ENCODE data around the gene PLSCR5. TPM values are rescaled to one million over a fixed set of nuclear protein-coding genes. Genes with fewer than 3 reads are reported as not detected.

PLSCR5 gene
- total and polyA plus RNA-seq, 9 donors: not detected

GRCh38 chr3:146546366-146546965, 58.7 kb downstream of the PLSCR5 start:
- Histone ChIP-seq H3K27me3 (ENCODE audit: control insufficient read depth, insufficient read depth, low read length) (no peaks in the 10 kb centered on the region), H3K36me3 (ENCODE audit: control insufficient read depth, insufficient read depth, low read length) (no peaks in the 10 kb centered on the region), H3K27ac (ENCODE audit: low read length) (no peak overlapping the region), H3K4me3 (ENCODE audit: low read length) (no peak overlapping the region), H3K4me1 (ENCODE audit: control insufficient read depth, insufficient read depth, low read length) (peaks cover 3% of the 10 kb centered on the region), H3K9me3 (replicated peaks; ENCODE audit: control insufficient read depth, low read depth, low read length) (no peaks in the 10 kb centered on the region)
- no CpG with 5 or more reads among the region's 1 CpG for WGBS (ENCODE audit: insufficient coverage)
- no peak for DNase-seq

GRCh38 chr3:146544929-146545528, 60.1 kb downstream of the PLSCR5 start:
- no peaks in the 10 kb centered on the region for H3K36me3 ChIP-seq (ENCODE audit: control insufficient read depth, insufficient read depth, low read length)
- H3K4me1 ChIP-seq (ENCODE audit: control insufficient read depth, insufficient read depth, low read length): peaks cover 3% of the 10 kb centered on the region
- DNase-seq: no peak
- H3K27me3 ChIP-seq (ENCODE audit: control insufficient read depth, insufficient read depth, low read length): no peaks in the 10 kb centered on the region
- H3K27ac ChIP-seq (ENCODE audit: low read length): peak overlapping the region; percentile 99
- no peaks in the 10 kb centered on the region for H3K9me3 ChIP-seq (replicated peaks; ENCODE audit: control insufficient read depth, low read depth, low read length)
- 100% methylated on average over 1 of the region's 8 CpGs for WGBS (ENCODE audit: insufficient coverage)
- H3K4me3 ChIP-seq (ENCODE audit: low read length): peak overlapping the region; percentile 92

GRCh38 chr3:146544002-146544928, 60.9 kb downstream of the PLSCR5 start, which contains the start of gene PLSCR1:
Gene PLSCR1 (minus strand): TSS chr3:146544607. CDS start chr3:146536552, 8,055 bp downstream.
- H3K9me3 ChIP-seq (replicated peaks; ENCODE audit: control insufficient read depth, low read depth, low read length): no peaks in the 10 kb centered on the region
- H3K4me1 ChIP-seq (ENCODE audit: control insufficient read depth, insufficient read depth, low read length): peaks cover 3% of the 10 kb centered on the region
- H3K4me3 ChIP-seq (ENCODE audit: low read length): peak within 1 kb of the TSS; percentile 92
- peak within 1 kb of the TSS; percentile 99 for H3K27ac ChIP-seq (ENCODE audit: low read length)
- no peaks in the 10 kb centered on the region for H3K27me3 ChIP-seq (ENCODE audit: control insufficient read depth, insufficient read depth, low read length)
- under 1% methylated on average over 29 of the region's 51 CpGs for WGBS (ENCODE audit: insufficient coverage)
- peak; percentile 96 for DNase-seq
- H3K36me3 ChIP-seq (ENCODE audit: control insufficient read depth, insufficient read depth, low read length): peaks cover under 1% of the 10 kb centered on the region

GRCh38 chr3:146543461-146544001, 61.6 kb downstream of the PLSCR5 start:
- WGBS (ENCODE audit: insufficient coverage): 0% methylated on average over 1 of the region's 10 CpGs
- Histone ChIP-seq H3K27ac (ENCODE audit: low read length) (peak overlapping the region; percentile 99), H3K4me1 (ENCODE audit: control insufficient read depth, insufficient read depth, low read length) (peaks cover 3% of the 10 kb centered on the region), H3K4me3 (ENCODE audit: low read length) (peak overlapping the region; percentile 92), H3K27me3 (ENCODE audit: control insufficient read depth, insufficient read depth, low read length) (no peaks in the 10 kb centered on the region), H3K36me3 (ENCODE audit: control insufficient read depth, insufficient read depth, low read length) (peaks cover 3% of the 10 kb centered on the region), H3K9me3 (replicated peaks; ENCODE audit: control insufficient read depth, low read depth, low read length) (no peaks in the 10 kb centered on the region)
- DNase-seq: peak; percentile 81

GRCh38 chr3:146542978-146543377, 62.2 kb downstream of the PLSCR5 start:
- no peak for DNase-seq
- Histone ChIP-seq H3K27ac (ENCODE audit: low read length) (peak overlapping the region; percentile 99), H3K36me3 (ENCODE audit: control insufficient read depth, insufficient read depth, low read length) (peaks cover 3% of the 10 kb centered on the region), H3K27me3 (ENCODE audit: control insufficient read depth, insufficient read depth, low read length) (no peaks in the 10 kb centered on the region), H3K9me3 (replicated peaks; ENCODE audit: control insufficient read depth, low read depth, low read length) (no peaks in the 10 kb centered on the region), H3K4me3 (ENCODE audit: low read length) (peak overlapping the region; percentile 92), H3K4me1 (ENCODE audit: control insufficient read depth, insufficient read depth, low read length) (peaks cover 3% of the 10 kb centered on the region)
- WGBS (ENCODE audit: insufficient coverage): 60% methylated on average over 1 of the region's 2 CpGs

- peak; percentile 33 for DNase-seq
- WGBS (ENCODE audit: insufficient coverage): no CpG with 5 or more reads among the region's 2 CpGs
- H3K27me3 ChIP-seq (ENCODE audit: control insufficient read depth, insufficient read depth, low read length): no peaks in the 10 kb centered on the region
- H3K9me3 ChIP-seq (replicated peaks; ENCODE audit: control insufficient read depth, low read depth, low read length): no peaks in the 10 kb centered on the region
- H3K27ac ChIP-seq (ENCODE audit: low read length): peak overlapping the region; percentile 49
- peaks cover 3% of the 10 kb centered on the region for H3K4me1 ChIP-seq (ENCODE audit: control insufficient read depth, insufficient read depth, low read length)
- peaks cover 7% of the 10 kb centered on the region for H3K36me3 ChIP-seq (ENCODE audit: control insufficient read depth, insufficient read depth, low read length)
- peak overlapping the region; percentile 12 for H3K4me3 ChIP-seq (ENCODE audit: low read length)
Observed at GRCh38 chr3:146542179-146542578, 63.0 kb downstream of the PLSCR5 start.

GRCh38 chr3:146540978-146541377, 64.2 kb downstream of the PLSCR5 start:
- WGBS (ENCODE audit: insufficient coverage): no CpG with 5 or more reads among the region's 1 CpG
- H3K27ac ChIP-seq (ENCODE audit: low read length): no peak overlapping the region
- H3K4me3 ChIP-seq (ENCODE audit: low read length): no peak overlapping the region
- peaks cover 3% of the 10 kb centered on the region for H3K4me1 ChIP-seq (ENCODE audit: control insufficient read depth, insufficient read depth, low read length)
- DNase-seq: no peak
- no peaks in the 10 kb centered on the region for H3K9me3 ChIP-seq (replicated peaks; ENCODE audit: control insufficient read depth, low read depth, low read length)
- H3K27me3 ChIP-seq (ENCODE audit: control insufficient read depth, insufficient read depth, low read length): no peaks in the 10 kb centered on the region
- peaks cover 7% of the 10 kb centered on the region for H3K36me3 ChIP-seq (ENCODE audit: control insufficient read depth, insufficient read depth, low read length)

GRCh38 chr3:146540236-146540635, 64.9 kb downstream of the PLSCR5 start:
- H3K4me3 ChIP-seq (ENCODE audit: low read length): no peak overlapping the region
- H3K27me3 ChIP-seq (ENCODE audit: control insufficient read depth, insufficient read depth, low read length): no peaks in the 10 kb centered on the region
- WGBS (ENCODE audit: insufficient coverage): 17% methylated on average over 1 of the region's 1 CpG
- no peak overlapping the region for H3K27ac ChIP-seq (ENCODE audit: low read length)
- H3K36me3 ChIP-seq (ENCODE audit: control insufficient read depth, insufficient read depth, low read length): peaks cover 7% of the 10 kb centered on the region
- H3K9me3 ChIP-seq (replicated peaks; ENCODE audit: control insufficient read depth, low read depth, low read length): no peaks in the 10 kb centered on the region
- DNase-seq: no peak
- peaks cover 3% of the 10 kb centered on the region for H3K4me1 ChIP-seq (ENCODE audit: control insufficient read depth, insufficient read depth, low read length)

GRCh38 chr3:146539315-146539714, 65.8 kb downstream of the PLSCR5 start:
- H3K9me3 ChIP-seq (replicated peaks; ENCODE audit: control insufficient read depth, low read depth, low read length): no peaks in the 10 kb centered on the region
- H3K4me1 ChIP-seq (ENCODE audit: control insufficient read depth, insufficient read depth, low read length): peaks cover 3% of the 10 kb centered on the region
- no peak overlapping the region for H3K4me3 ChIP-seq (ENCODE audit: low read length)
- peaks cover 7% of the 10 kb centered on the region for H3K36me3 ChIP-seq (ENCODE audit: control insufficient read depth, insufficient read depth, low read length)
- no peaks in the 10 kb centered on the region for H3K27me3 ChIP-seq (ENCODE audit: control insufficient read depth, insufficient read depth, low read length)
- no peak overlapping the region for H3K27ac ChIP-seq (ENCODE audit: low read length)
- WGBS (ENCODE audit: insufficient coverage): no CpG with 5 or more reads among the region's 3 CpGs
- no peak for DNase-seq

- Histone ChIP-seq H3K36me3 (ENCODE audit: control insufficient read depth, insufficient read depth, low read length) (peaks cover 9% of the 10 kb centered on the region), H3K4me1 (ENCODE audit: control insufficient read depth, insufficient read depth, low read length) (peaks cover 3% of the 10 kb centered on the region), H3K4me3 (ENCODE audit: low read length) (no peak overlapping the region), H3K27me3 (ENCODE audit: control insufficient read depth, insufficient read depth, low read length) (no peaks in the 10 kb centered on the region), H3K27ac (ENCODE audit: low read length) (no peak overlapping the region), H3K9me3 (replicated peaks; ENCODE audit: control insufficient read depth, low read depth, low read length) (no peaks in the 10 kb centered on the region)
- DNase-seq: no peak
- no CpG with 5 or more reads among the region's 3 CpGs for WGBS (ENCODE audit: insufficient coverage)
Observed at GRCh38 chr3:146537603-146538002, 67.5 kb downstream of the PLSCR5 start.
